DOHH2 (cell line): ENCODE results near the gene GFRA1.

Source experiments
- EZH2phosphoT487 ChIP-seq: fragments of 200-600 bp; sonication (generic); IDR thresholded peaks from 2 replicates; pipeline ENCODE4 v1.6.1; 2017; ENCODE audit warnings: borderline replicate concordance, mild to moderate bottlenecking, antibody characterized with exemption, low read length, moderate library complexity, mixed read lengths
- TF ChIP-seq, protein P1 (sequence below): fragments of 200-600 bp; sonication (generic); IDR thresholded peaks from one replicate; pipeline ENCODE4 v1.5.1; 2014; ENCODE audit warnings: antibody characterized with exemption, mild to moderate bottlenecking, low read depth, low read length; ENCODE audit not compliant: poor library complexity, severe bottlenecking

DNA sequence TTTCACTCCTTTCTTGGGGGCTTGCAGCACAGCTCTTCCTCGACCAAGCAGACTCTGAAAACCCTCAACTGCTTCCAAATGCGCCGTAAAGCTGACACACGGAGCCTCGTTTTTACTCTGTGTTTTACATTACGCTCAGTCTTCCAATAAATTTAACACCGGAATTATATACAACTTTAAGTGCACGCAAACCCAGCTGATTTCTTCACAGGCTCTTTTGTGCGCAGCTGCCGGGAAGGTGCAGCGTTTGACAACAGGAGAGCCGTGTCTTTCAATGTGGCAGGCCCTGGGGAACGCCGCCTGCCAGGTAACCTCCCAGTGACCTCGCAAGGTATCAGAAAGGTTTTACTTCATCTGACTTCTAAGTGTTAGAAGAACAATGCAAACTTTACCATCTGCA is 35.0 kb downstream of the GFRA1 start:
- TF ChIP-seq, protein P1, sequence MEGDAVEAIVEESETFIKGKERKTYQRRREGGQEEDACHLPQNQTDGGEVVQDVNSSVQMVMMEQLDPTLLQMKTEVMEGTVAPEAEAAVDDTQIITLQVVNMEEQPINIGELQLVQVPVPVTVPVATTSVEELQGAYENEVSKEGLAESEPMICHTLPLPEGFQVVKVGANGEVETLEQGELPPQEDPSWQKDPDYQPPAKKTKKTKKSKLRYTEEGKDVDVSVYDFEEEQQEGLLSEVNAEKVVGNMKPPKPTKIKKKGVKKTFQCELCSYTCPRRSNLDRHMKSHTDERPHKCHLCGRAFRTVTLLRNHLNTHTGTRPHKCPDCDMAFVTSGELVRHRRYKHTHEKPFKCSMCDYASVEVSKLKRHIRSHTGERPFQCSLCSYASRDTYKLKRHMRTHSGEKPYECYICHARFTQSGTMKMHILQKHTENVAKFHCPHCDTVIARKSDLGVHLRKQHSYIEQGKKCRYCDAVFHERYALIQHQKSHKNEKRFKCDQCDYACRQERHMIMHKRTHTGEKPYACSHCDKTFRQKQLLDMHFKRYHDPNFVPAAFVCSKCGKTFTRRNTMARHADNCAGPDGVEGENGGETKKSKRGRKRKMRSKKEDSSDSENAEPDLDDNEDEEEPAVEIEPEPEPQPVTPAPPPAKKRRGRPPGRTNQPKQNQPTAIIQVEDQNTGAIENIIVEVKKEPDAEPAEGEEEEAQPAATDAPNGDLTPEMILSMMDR = no peak
- no peak for TF ChIP-seq EZH2phosphoT487
